GM18499 (cell line): ENCODE results near the gene KLHDC1.
"Not testable (repeated sequence)": the region's sequence is repeated elsewhere in the genome, so short reads cannot be mapped to it uniquely, and the experiment has no call there.

ENCODE experiments used
- ATAC-seq: cut with Tn5 transposase; IDR thresholded peaks from one replicate; pipeline ENCODE4 v1.9.1; 2021; ENCODE audit warnings: moderate number of reproducible peaks; ENCODE audit not compliant: insufficient read depth, unreplicated experiment

Gene KLHDC1

DNA sequence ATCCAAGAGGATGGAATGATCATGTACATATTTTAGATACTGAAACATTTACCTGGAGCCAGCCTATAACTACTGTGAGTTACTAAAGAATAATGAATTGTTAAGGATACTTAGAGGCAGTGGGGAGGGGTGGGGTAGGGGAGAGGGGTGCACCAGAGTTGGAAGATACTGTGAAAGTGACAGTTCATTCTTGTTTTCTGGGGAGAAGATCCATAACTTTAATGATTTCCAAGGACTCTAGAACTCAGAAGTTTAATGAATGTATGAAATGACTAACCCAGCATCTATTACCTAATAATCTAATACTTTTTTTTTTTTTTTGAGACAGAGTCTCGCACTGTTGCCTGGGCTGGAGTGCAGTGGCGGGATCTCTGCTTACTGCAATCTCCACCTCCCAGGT lies 85.5 kb downstream of the KLHDC1 start:
- no peak for ATAC-seq

DNA sequence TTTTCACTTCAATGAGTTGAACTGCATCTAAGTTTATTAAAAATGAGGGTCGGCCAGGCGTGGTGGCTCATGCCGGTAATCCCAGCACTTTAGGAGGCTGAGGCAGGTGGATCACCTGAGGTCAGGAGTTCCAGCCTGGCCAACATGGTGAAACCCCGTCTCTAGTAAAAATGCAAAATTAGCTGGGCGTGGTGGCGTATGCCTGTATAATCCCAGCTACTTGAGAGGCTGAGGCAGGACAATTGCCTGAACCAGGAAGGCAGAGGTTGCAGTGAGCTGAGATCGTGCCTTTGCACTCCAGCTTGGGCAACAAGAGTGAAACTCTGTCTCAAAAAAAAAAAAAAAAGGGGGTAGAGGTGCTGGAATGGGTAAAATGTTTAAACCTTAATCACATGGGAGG lies 88.1 kb downstream of the KLHDC1 start:
- not testable (repeated sequence) for ATAC-seq

DNA sequence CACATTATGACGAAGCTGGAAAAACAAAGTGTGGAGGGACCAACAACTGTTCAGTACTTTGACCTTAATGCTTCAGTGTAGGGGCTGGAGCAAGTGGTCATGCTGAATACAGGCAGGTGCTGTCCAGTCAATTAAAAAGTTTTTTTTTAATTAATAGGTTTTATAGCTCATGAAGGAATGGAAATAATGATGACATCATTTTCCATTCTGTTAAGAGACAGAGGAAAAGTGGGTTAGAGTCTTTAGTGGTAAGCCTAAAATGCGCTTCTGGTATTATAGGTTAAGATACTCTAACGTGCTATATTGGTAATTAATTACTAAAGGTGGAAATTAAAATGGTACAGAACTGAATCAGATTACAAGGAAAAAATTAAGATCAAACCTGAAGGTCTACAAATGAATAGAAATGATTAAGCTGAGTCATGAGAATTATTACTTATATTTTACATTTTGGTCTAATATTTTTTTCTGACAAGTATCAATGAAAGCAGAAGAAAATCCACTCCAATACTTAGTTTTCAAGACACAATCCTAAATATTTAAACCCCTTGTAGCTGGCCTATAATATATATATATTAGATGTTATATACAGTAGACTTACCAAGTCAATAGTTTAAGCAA lies 90.6 kb downstream of the KLHDC1 start:
- no peak for ATAC-seq

DNA sequence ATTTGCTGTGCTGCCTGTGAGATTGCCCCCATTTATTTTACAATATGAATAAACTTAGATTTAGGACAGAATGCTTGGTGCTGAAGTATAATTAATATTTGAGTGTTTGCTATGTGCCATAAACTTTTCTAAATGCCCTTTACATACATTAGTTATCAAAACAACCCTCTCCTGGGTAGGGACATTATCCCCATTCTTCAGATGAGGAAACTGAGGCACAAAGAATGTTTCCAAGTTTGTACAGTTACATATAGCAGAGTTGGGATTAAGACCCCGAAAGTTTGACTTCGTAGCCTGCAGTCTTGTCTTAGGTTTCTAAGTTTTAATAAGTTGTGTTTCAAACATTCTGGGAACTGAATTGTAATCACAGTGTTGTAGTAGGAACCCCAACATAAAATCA lies 93.4 kb downstream of the KLHDC1 start:
- no peak for ATAC-seq

DNA sequence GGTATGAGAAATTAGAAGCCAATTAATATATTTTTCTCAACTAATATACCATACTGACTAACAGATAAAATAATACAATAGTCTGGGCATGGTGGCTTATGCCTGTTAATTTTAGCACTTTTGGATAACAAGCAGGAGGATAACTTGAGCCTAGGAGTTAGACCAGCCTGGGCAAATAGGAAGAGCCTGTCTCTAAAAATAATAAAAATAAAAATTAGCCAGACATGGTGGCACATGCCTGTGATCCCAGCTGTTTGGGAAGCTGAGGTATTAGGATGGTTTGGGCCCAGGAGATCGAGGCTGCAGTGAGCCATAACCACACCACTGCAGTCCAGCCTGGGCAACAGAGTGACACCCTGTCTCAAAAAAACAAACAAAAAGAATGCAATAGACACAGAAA lies 99.7 kb downstream of the KLHDC1 start:
- no peak for ATAC-seq

GRCh38 chr14:49796025-49796424 lies 103.1 kb downstream of the KLHDC1 start:
- ATAC-seq, result no peak
